GM19372 (cell line): Measurements from ENCODE around the gene SEC62.
A peak's percentile ranks its signal among the peaks of the same experiment; 100 is the strongest.

Experiments used
- ATAC-seq: cut with Tn5 transposase; IDR thresholded peaks from one replicate; pipeline ENCODE4 v1.9.1; 2021; ENCODE audit warnings: mild to moderate bottlenecking, low read depth, moderate library complexity; ENCODE audit not compliant: unreplicated experiment

SEC62 gene, protein sequence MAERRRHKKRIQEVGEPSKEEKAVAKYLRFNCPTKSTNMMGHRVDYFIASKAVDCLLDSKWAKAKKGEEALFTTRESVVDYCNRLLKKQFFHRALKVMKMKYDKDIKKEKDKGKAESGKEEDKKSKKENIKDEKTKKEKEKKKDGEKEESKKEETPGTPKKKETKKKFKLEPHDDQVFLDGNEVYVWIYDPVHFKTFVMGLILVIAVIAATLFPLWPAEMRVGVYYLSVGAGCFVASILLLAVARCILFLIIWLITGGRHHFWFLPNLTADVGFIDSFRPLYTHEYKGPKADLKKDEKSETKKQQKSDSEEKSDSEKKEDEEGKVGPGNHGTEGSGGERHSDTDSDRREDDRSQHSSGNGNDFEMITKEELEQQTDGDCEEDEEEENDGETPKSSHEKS

DNA sequence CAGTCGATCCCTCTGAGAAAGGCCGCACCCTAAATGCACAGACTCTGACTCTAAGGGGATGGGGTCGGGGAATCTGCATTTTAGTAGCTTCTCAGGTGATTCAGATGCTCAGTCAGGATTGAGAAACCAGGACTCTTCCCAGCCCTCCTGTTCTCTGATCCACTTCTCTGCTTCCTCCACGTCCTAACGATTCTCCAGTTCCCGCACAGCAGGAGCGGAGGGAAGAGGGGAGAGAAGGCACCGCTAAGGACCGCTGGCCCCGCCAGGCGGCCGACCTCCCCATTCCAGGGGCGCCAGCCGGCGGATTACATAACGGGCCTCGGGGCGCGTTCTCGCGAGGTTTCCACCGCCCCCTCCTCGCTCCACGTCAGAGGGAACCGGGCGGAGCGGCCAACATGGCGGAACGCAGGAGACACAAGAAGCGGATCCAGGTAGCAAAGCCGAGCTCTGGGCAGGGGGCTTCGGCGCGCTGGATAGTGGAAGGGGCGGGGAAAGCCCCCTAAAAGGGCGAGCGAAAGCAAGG lies at the start of gene SEC62:
Gene SEC62, plus strand, starts transcription at position 380 of the 523 bp plus-strand sequence. Its CDS starts 16 bp downstream, at position 396.
- ATAC-seq, result peak; percentile 88

DNA sequence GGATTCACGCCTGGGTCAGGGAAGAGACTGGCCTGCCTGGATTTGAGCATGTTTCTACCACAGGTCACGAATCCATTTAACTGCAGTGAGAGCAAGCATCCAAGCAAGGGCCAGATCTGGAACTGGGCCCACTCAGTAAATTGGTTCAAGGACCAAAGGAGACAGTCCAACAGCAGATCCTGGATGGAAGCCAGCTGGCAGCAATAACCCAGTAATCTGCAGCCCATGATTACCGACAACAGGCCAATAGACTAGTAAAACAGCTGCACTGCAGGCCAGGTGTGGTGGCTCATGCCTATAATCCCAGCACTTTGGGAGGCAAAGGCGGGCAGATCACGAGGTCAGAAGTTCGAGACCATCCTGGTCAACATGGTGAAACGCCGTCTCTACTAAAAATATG lies 43.4 kb upstream of the SEC62 start:
- no peak for ATAC-seq

DNA sequence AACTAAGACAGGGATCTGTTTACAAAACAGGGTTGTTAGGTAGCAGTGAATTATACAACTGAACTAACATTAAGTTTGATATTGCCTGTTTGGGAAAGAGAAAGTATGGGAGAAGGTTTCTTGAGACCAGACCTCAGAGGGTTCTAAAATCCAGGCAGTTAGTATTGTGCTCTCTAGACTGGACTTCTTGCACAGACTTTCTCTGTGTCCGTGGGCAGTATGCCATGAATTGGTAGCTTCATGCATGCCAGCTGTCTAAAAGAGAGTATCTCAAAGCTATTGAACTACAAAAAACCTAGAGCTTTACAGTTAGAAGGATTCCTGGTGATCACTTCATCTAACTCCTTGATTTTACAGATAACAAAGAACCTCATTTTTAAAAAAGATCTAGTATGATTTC lies 42.8 kb upstream of the SEC62 start:
- ATAC-seq, result no peak

DNA sequence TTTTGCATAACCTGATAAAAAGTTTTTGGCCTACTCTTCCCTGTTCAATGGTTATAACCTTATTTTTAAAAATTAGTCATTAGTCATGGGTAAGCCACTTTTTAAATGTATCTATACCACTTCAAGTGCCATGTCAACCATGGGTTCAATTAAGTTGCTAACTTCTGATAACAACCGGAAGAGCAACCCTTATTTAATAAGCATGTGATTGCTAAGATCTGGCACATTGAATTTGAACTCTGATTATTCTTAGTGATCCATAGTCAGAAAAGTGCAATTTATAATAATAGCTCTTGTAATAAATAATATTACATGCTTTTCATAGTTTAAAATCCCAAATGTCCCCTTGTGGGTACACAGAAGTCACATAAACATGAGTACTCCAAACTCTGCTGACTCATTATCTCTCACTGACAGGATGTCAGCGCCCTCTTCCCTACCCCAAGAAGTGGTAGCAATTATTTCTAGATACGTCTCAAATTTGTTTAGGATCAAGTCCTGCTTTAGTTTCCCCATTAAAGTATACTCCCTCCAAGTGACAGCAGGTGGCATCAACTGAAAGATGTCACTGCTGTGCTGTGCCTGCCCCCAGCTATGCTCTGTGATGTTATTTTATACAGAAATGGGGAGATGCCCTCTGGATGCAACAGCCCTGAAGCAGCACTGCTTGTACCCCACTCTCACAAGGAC lies 36.6 kb upstream of the SEC62 start:
- ATAC-seq, result no peak

DNA sequence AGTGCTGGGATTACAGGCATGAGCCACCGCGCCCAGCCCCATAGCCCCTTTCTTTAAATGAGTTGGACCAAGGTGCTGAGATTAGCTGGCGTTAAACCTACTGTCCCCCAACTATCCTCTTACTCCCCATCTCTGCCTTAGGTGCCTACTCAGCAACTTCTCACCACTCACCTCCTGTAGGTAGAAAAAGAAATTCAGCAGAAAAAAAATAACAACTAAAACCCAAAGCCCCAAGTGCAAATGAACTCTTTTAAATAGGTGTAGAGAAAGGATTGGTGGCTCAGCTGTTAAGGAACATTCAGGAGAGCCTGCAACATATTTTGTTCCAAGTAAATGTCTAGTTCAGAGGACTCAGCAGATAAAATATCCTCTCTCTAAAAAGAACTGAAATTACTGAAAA lies 35.8 kb upstream of the SEC62 start:
- ATAC-seq, result no peak

DNA sequence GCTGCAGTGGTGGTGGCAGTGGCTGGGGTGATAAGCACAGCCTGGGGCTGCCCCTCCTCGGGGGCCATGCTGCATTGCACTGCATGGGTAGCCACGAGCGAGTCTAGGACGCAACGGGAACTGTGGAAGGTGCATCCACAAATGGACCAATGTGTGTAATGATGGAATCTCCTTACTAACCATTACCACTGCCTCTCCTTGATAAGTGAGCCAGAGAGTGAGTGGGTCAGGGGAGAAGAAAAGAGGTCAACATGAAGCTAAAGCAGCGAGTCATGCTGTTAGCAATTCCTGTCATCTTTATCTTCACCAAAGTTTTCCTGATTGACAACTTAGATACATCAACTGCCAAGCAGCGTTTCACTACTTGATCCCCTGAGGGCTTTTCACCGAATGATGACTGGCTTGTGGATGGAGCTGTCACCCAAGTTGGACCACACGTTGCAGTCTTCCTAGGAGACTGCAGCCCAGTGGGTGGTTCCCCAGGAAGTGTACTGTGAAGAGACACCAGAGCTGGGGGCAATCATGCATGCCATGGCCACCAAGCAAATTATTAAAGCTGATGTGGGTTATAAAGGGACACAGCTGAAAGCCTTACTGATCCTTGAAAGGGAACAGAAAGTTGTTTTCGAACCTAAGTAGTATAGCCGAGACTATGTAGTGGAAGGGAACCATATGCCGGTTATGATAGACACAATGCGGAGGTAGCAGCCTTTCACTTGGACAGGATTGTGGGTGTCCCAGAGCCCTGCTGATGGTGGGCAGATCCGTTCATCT lies 34.7 kb upstream of the SEC62 start:
- ATAC-seq, result peak; percentile 86

DNA sequence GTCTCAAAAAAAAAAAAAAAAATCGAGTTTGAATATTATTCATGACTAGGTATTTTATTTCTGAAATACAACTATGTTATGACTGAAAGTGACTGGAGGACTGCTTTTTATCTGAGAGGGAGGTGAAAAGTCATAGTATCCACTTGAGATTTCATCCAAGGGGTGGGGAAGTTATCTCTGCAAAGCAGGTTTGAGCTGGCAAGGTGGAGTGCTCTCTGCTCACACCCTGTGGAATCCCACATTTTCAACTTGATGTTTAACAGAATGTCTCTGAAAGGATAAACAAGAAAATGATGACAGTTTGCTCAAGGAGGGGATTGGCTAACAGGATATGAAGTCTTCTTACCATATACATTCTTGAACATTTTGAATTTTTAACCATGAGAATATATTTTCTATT lies 27.3 kb upstream of the SEC62 start:
- no peak for ATAC-seq

DNA sequence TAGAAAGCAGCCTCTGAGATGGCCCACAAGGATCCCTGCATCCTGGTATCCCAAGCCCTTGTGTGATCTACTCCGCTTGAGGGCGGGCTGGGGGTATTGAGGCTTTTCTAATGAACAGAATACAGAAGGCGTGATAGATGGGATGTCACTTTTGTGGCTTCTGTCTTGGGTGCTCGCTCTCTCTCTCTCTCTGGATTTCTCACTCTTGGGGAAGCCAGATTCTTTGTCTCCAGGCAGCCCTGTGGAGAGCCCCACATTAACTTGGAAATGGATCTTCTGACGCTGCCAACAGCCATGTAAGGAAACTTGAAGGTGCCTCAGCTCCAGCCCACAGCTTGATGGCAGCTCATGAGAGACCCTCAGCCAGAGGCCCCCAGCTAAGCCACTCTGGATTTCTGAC lies 26.9 kb upstream of the SEC62 start:
- ATAC-seq, result no peak

DNA sequence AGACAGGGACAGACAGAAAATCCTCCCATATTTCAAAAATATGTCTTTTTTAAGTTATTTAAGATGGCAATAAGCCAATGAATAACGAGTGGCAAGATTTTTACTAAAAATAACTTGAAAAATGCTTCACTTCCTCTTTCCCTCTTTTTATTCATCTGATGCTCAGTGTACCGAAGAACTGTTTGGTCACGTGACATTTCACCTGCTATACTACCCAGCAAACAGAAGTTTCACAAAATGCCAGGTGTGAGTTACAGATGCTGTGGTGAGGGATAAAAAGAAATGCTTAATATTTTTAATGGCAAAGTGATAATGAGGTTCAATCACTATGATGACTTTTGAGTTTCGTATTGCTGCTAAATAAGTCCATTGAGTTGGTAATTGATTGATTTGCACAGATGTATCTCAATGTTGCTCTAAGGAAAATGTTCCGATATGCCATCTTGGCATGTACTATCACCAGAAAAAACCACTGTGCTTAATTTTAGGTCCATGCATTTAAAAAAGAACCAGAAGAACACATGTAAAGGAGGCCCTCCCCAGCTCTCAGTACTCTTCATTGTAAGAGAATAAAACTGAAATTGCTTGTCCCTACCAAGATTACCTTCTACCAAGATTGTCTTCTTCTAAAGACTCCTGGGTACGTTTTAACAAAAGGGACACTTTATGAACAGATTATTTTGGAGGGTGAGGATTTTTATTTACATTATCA lies 26.0 kb upstream of the SEC62 start:
- ATAC-seq, result peak; percentile 61

DNA sequence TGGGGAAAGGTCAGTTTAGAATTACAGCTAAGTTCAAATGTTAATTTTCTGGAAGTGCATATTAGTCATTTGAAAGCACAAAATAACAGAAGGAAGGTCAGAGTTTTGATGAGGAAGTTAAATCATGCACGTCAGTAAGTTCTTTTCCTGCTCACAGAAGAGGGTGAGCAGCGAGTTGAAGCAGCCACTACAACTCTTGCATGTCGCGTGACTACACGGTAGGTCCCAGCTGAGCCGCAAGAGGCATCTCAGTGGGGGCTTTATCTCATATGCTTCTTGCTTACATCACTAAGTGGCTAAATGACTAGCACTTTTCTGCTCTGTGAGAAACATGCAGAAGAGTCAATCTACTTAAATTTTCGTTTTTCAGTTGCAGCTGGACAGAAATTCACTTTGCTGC lies 21.3 kb upstream of the SEC62 start:
- peak; percentile 77 for ATAC-seq

DNA sequence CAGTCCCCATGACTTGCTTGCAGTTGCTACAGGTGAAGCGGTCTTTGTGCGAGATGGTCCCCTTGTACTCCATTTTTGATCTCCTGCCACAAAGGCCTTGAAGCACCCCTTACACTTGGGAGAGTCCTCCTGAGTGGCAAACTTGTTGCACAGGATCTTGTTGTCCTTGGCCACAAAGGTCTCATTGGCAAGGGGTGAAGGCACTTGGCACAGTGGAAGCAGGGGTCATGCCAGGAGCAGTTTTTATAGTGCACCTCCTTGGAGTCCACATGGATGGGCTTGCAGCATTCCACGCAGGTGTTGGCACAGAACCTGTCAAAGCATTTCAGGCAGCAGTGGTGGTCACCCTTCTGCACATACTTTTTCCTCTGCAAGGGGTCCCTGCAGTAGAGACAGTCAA lies 20.3 kb upstream of the SEC62 start:
- ATAC-seq, result no peak

DNA sequence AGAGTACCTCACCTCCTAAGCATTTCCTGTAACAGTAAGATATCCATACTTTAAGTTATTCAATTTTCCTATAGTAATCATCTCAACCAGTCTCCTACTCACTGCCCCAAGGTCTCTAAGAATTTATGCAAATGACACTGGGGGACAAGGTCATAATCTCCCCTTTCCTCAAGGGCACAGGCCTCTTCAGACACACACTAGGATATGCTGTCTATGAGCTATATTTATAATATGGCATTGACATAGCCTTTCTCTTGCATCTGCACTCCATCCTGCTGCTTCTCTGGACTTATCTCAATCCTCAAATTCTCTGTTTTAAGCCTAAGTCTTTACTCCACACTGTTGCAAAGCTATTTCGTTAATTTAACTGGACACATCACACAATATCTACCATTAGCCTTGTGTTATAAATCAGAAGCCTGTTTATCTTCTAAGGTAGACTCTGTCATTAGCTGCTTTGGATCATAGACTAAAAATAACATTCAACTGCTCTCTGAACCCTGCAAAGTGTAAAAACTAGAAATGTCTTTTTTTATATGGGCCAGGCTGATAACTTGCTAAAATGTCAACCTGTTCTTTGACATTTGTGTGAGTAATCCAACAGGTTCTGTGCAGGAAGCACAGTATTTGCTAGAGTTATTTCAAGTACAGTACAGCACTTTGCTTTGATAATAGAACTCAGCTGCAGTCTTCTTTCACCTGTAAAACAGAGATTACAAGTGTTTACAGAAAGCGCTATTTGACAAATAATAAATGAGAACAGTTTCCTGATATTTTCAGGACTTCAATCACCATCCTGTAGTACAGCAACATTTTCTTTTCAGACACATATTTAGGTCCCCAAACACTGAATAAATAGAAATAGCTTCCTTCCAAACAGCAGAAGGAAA lies 17.8 kb upstream of the SEC62 start:
- ATAC-seq, result no peak

DNA sequence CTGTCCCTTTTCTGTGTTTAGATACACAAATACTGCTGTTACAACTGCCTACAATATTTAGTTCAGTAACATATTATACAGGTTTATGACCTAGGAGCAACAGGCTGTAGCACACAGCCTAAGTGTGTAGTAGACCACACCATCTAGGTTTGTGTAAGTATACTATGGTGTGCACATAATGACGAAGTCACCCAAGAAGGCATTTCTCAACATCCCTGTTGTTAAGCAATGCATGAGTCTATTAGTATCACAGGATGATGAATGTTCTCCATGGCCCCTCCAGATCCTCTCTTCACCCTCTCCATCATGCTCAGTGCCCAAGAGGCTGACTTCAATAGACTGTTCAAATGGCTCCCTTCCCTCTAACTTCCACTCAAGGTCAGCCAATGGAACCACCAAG lies 14.6 kb upstream of the SEC62 start:
- no peak for ATAC-seq

DNA sequence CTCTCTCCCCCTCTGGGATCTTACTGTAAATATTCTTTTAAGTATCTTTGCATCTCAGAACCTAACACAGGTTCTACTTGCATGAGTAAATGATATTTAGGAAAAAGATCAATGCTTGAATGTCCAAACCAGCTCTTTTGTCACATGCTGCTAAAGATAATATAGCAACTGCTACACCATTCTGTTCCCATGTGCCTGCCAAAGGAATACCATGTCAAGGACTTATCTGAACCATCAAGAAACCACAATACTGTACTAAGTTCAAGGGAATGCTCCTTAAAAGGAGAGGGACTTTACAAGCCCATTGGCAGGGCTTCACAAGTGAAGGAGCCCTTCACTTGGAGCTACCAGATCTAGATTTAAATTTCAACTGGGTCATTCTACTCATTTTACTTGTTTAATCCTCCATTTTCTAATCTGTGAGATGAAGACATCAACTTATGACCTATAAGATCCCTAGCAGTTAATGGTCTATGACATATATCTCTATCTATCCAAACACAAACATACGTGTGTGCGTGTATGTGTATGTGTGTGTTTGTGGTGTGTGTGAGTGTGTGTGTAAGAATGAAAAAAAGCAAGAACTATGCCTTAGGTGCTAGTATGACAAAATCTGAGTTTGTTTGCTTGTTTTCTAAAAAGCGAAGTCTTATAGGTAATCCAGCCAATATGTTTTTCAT lies 13.0 kb upstream of the SEC62 start:
- peak; percentile 11 for ATAC-seq

DNA sequence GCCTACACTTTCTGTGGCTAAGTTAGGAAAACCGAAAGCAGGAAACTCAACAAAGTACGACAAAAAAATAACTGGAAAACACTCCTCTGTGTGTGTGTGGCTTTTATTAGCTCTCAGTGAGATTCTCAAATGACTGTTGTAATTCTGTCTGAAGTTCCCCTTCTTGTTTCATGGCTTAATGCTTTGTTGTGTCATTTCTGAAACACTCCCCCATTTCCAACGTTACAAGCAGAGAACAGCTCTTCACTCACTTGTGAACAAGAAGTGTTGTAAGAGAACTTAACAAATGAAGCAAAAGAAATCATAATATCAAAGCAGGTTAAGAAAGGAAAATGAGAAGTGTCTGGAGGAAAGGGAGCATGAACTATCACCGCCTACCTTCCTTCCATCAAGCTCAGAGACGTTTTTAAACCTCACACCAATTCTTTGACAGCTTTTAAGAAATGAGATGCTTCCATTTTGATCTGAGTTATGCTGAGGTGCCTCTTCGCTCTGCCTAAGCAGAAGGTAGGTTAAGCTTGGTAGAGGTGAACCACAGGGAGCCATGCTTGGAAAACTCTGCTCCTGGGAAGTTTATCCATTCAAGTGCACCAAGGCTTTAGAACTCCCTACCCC lies 12.4 kb upstream of the SEC62 start:
- peak; percentile 66 for ATAC-seq

DNA sequence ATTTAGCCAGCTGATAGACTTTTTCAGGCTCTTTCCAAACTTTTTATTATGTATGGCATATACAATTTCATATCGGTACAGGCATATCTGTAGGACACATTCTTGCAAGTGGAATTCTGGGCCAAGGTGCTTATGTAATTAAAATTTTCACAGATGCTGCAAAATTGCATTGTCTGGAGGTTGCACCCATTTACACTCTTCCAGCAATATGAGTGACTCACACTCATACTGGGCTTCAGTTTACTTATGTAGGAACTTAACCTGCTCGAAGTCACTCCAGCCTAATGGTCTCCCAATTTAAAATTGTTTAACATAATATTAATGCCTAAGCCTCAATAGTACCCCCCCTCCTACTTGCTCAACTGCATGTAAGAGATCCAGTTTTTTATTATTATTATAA lies 11.2 kb upstream of the SEC62 start:
- ATAC-seq, result no peak

DNA sequence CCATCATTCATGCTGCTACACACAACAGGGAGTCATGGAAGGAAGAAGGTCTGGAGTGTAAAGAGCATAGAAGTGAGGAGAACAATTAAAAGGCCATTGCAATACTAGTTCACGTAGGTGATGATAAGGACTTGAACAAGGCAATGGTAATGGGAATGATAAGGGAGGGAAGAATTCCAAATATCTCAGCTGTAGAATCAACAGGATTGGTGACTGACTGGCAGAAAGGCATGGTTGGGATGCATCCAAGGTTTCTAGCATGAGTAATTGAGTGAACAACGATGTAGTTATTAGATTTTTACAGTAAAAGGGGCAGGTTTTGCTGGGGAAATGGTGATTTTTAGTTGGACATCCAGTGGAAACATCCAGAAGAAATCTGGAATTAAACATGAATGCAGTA lies 2.4 kb upstream of the SEC62 start:
- ATAC-seq, result no peak
